ENCODE results near the gene XIRP2. TPM values are rescaled to one million over a fixed set of nuclear protein-coding genes. Genes with fewer than 3 reads are reported as not detected.
"Not testable (repeated sequence)": the region's sequence is repeated elsewhere in the genome, so short reads cannot be mapped to it uniquely, and the experiment has no call there.

The XIRP2 gene
- total RNA-seq, 1 donor: 0.10 TPM

- H3K4me1 ChIP-seq (ENCODE audit: insufficient read depth, low read length): no peaks in the 10 kb centered on the region
- H3K4me3 ChIP-seq (ENCODE audit: low read length): no peak overlapping the region
- H3K27me3 ChIP-seq (ENCODE audit: insufficient read depth, low read length): no peaks in the 10 kb centered on the region
- no peaks in the 10 kb centered on the region for H3K9me3 ChIP-seq (ENCODE audit: low read depth, low read length)
Observed at GRCh38 chr2:167054881-167055280, 166.6 kb downstream of the XIRP2 start.

GRCh38 chr2:167057446-167057845 lies 169.2 kb downstream of the XIRP2 start:
- H3K4me1 ChIP-seq (ENCODE audit: insufficient read depth, low read length): no peaks in the 10 kb centered on the region
- no peaks in the 10 kb centered on the region for H3K27me3 ChIP-seq (ENCODE audit: insufficient read depth, low read length)
- H3K9me3 ChIP-seq (ENCODE audit: low read depth, low read length): no peaks in the 10 kb centered on the region
- no peak overlapping the region for H3K4me3 ChIP-seq (ENCODE audit: low read length)

GRCh38 chr2:167059173-167059572 lies 170.9 kb downstream of the XIRP2 start:
- Histone ChIP-seq H3K4me3 (ENCODE audit: low read length) (no peak overlapping the region), H3K27me3 (ENCODE audit: insufficient read depth, low read length) (no peaks in the 10 kb centered on the region), H3K4me1 (ENCODE audit: insufficient read depth, low read length) (no peaks in the 10 kb centered on the region), H3K9me3 (ENCODE audit: low read depth, low read length) (no peaks in the 10 kb centered on the region)

GRCh38 chr2:167069855-167070254 lies 181.6 kb downstream of the XIRP2 start:
- H3K4me1 ChIP-seq (ENCODE audit: insufficient read depth, low read length): no peaks in the 10 kb centered on the region
- no peaks in the 10 kb centered on the region for H3K9me3 ChIP-seq (ENCODE audit: low read depth, low read length)
- H3K4me3 ChIP-seq (ENCODE audit: low read length): no peak overlapping the region
- H3K27me3 ChIP-seq (ENCODE audit: insufficient read depth, low read length): no peaks in the 10 kb centered on the region

GRCh38 chr2:167075708-167076107 lies 187.4 kb downstream of the XIRP2 start:
- not testable (repeated sequence) for H3K4me3 ChIP-seq (ENCODE audit: low read length); H3K27me3 ChIP-seq (ENCODE audit: insufficient read depth, low read length); H3K4me1 ChIP-seq (ENCODE audit: insufficient read depth, low read length); H3K9me3 ChIP-seq (ENCODE audit: low read depth, low read length)

GRCh38 chr2:167098931-167099330 lies 210.7 kb downstream of the XIRP2 start:
- H3K4me3 ChIP-seq (ENCODE audit: low read length); H3K27me3 ChIP-seq (ENCODE audit: insufficient read depth, low read length); H3K9me3 ChIP-seq (ENCODE audit: low read depth, low read length); H3K4me1 ChIP-seq (ENCODE audit: insufficient read depth, low read length): not testable (repeated sequence)

- H3K4me3 ChIP-seq (ENCODE audit: low read length): no peak overlapping the region
- no peaks in the 10 kb centered on the region for H3K4me1 ChIP-seq (ENCODE audit: insufficient read depth, low read length)
- H3K9me3 ChIP-seq (ENCODE audit: low read depth, low read length): peaks cover 1% of the 10 kb centered on the region
- no peaks in the 10 kb centered on the region for H3K27me3 ChIP-seq (ENCODE audit: insufficient read depth, low read length)
Observed at GRCh38 chr2:167100506-167100905, 212.2 kb downstream of the XIRP2 start.

GRCh38 chr2:167103028-167103756 lies 214.9 kb downstream of the XIRP2 start:
- Histone ChIP-seq H3K9me3 (ENCODE audit: low read depth, low read length) (peaks cover 4% of the 10 kb centered on the region), H3K27me3 (ENCODE audit: insufficient read depth, low read length) (no peaks in the 10 kb centered on the region), H3K4me3 (ENCODE audit: low read length) (no peak overlapping the region), H3K4me1 (ENCODE audit: insufficient read depth, low read length) (no peaks in the 10 kb centered on the region)

GRCh38 chr2:167103757-167104133 lies 215.5 kb downstream of the XIRP2 start:
- Histone ChIP-seq H3K27me3 (ENCODE audit: insufficient read depth, low read length) (no peaks in the 10 kb centered on the region), H3K4me1 (ENCODE audit: insufficient read depth, low read length) (no peaks in the 10 kb centered on the region), H3K4me3 (ENCODE audit: low read length) (no peak overlapping the region), H3K9me3 (ENCODE audit: low read depth, low read length) (peaks cover 4% of the 10 kb centered on the region)

- Histone ChIP-seq H3K4me1 (ENCODE audit: insufficient read depth, low read length) (no peaks in the 10 kb centered on the region), H3K4me3 (ENCODE audit: low read length) (no peak overlapping the region), H3K9me3 (ENCODE audit: low read depth, low read length) (peaks cover 4% of the 10 kb centered on the region), H3K27me3 (ENCODE audit: insufficient read depth, low read length) (no peaks in the 10 kb centered on the region)
Observed at GRCh38 chr2:167104691-167105090, 216.4 kb downstream of the XIRP2 start.

- H3K9me3 ChIP-seq (ENCODE audit: low read depth, low read length); H3K27me3 ChIP-seq (ENCODE audit: insufficient read depth, low read length); H3K4me3 ChIP-seq (ENCODE audit: low read length); H3K4me1 ChIP-seq (ENCODE audit: insufficient read depth, low read length): not testable (repeated sequence)
Observed at GRCh38 chr2:167109682-167110081, 221.4 kb downstream of the XIRP2 start.

GRCh38 chr2:167110345-167110744 lies 222.1 kb downstream of the XIRP2 start:
- H3K4me3 ChIP-seq (ENCODE audit: low read length): no peak overlapping the region
- H3K27me3 ChIP-seq (ENCODE audit: insufficient read depth, low read length): no peaks in the 10 kb centered on the region
- no peaks in the 10 kb centered on the region for H3K4me1 ChIP-seq (ENCODE audit: insufficient read depth, low read length)
- peaks cover 4% of the 10 kb centered on the region for H3K9me3 ChIP-seq (ENCODE audit: low read depth, low read length)

- Histone ChIP-seq H3K27me3 (ENCODE audit: insufficient read depth, low read length) (no peaks in the 10 kb centered on the region), H3K4me3 (ENCODE audit: low read length) (no peak overlapping the region), H3K9me3 (ENCODE audit: low read depth, low read length) (no peaks in the 10 kb centered on the region), H3K4me1 (ENCODE audit: insufficient read depth, low read length) (no peaks in the 10 kb centered on the region)
Observed at GRCh38 chr2:167114018-167114417, 225.7 kb downstream of the XIRP2 start.

- no peaks in the 10 kb centered on the region for H3K9me3 ChIP-seq (ENCODE audit: low read depth, low read length)
- H3K4me3 ChIP-seq (ENCODE audit: low read length): no peak overlapping the region
- H3K27me3 ChIP-seq (ENCODE audit: insufficient read depth, low read length): no peaks in the 10 kb centered on the region
- no peaks in the 10 kb centered on the region for H3K4me1 ChIP-seq (ENCODE audit: insufficient read depth, low read length)
Observed at GRCh38 chr2:167115541-167115940, 227.3 kb downstream of the XIRP2 start.

GRCh38 chr2:167122389-167122788 lies 234.1 kb downstream of the XIRP2 start:
- H3K4me1 ChIP-seq (ENCODE audit: insufficient read depth, low read length): no peaks in the 10 kb centered on the region
- no peaks in the 10 kb centered on the region for H3K27me3 ChIP-seq (ENCODE audit: insufficient read depth, low read length)
- H3K9me3 ChIP-seq (ENCODE audit: low read depth, low read length): no peaks in the 10 kb centered on the region
- no peak overlapping the region for H3K4me3 ChIP-seq (ENCODE audit: low read length)

GRCh38 chr2:167126165-167126564 lies 237.9 kb downstream of the XIRP2 start:
- Histone ChIP-seq H3K27me3 (ENCODE audit: insufficient read depth, low read length) (no peaks in the 10 kb centered on the region), H3K9me3 (ENCODE audit: low read depth, low read length) (no peaks in the 10 kb centered on the region), H3K4me3 (ENCODE audit: low read length) (no peak overlapping the region), H3K4me1 (ENCODE audit: insufficient read depth, low read length) (no peaks in the 10 kb centered on the region)

Measured in mononuclear cell (primary cell).